Activated CD8-positive, alpha-beta T cell treated with anti-CD3 and anti-CD28 coated beads for 36 hours (primary cell): ENCODE measurements around the gene ENAH. TPM values are rescaled to one million over a fixed set of nuclear protein-coding genes. Genes with fewer than 3 reads are reported as not detected.
A peak's percentile ranks its signal among the peaks of the same experiment; 100 is the strongest.

ENCODE experiments used
- ATAC-seq: fragments of 200-7000 bp; cut with Tn5 transposase; one replicate; pipeline ENCODE4 v1.10.0; 2021; ENCODE audit warnings: mild to moderate bottlenecking, moderate library complexity
- CTCF ChIA-PET: fragments of 350-600 bp; sonication (Branson Sonifier 250); formaldehyde crosslinking; loops from one replicate; lab custom pipeline; 2021; ENCODE audit warnings: antibody characterized with exemption; lab: Charles Lee
- POLR2A ChIA-PET: fragments of 350-600 bp; sonication (Branson Sonifier 250); formaldehyde crosslinking; loops from one replicate; lab custom pipeline; 2021; ENCODE audit warnings: antibody characterized with exemption; lab: Charles Lee
- DNase-seq: peaks from one replicate; pipeline ENCODE4 v3.0.0-alpha.2; 2020
- H3K27ac Mint-ChIP-seq: one replicate; pipeline ENCODE4 v1.8.0; 2021; ENCODE audit warnings: mild to moderate bottlenecking, mixed read lengths
- H3K27me3 Mint-ChIP-seq: one replicate; pipeline ENCODE4 v1.8.0; 2021; ENCODE audit warnings: mixed read lengths
- H3K36me3 Mint-ChIP-seq: one replicate; pipeline ENCODE4 v1.8.0; 2021; ENCODE audit warnings: low read depth, mixed read lengths
- H3K4me1 Mint-ChIP-seq: one replicate; pipeline ENCODE4 v1.8.0; 2021; ENCODE audit warnings: low read depth, mixed read lengths
- H3K4me3 Mint-ChIP-seq: one replicate; pipeline ENCODE4 v1.8.0; 2021; ENCODE audit warnings: mild to moderate bottlenecking, moderate library complexity, mixed read lengths
- H3K9me3 Mint-ChIP-seq: one replicate; pipeline ENCODE4 v1.8.0; 2021; ENCODE audit warnings: mixed read lengths
- intact Hi-C: fragments of 100-400 bp; cut with micrococcal nuclease; formaldehyde crosslinking; loops from one replicate; pipeline ENCODE4 v1.10.0; 2022
- total RNA-seq, 2 experiments: library from RNA; stranded (reverse); gene quantifications; one replicate each; pipeline ENCODE4 v1.2.3, GENCODE V29; 2021
- TF ChIP-seq, protein P1 (sequence below): fragments of 200-600 bp; IDR thresholded peaks from one replicate; pipeline ENCODE4 v1.8.0; 2022; ENCODE audit warnings: antibody characterized with exemption, mild to moderate bottlenecking

ENAH gene
- total RNA-seq, 2 experiments from 2014 or later, result 0.51 to 0.65 TPM

DNA sequence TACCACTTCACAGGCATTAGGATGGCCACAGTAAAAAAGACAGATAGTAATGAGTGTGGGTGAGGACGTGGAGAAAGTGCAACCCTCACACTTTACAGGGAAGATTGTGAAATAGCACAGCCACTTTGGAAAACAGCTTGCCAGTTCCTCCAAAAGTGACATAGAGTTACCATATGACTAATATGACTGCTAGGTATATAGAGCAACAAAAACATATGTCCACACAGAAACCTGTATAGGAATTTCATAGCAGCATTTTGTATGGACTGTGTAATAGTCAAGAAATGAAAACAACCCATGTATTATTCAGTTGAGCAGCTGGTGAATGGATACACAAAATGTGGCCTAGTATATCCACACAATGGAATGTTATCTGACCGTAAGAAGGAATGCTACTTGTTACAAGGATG, 194.7 kb downstream of the ENAH start:
- no peak overlapping the region for H3K4me3 Mint-ChIP-seq
- ATAC-seq (no peak), DNase-seq (no peak)
- no peaks in the 10 kb centered on the region for H3K9me3 Mint-ChIP-seq
- peaks cover 51% of the 10 kb centered on the region for H3K4me1 Mint-ChIP-seq
- POLR2A ChIA-PET, result interaction anchor here (1.4 to 1.5 kb wide), 2 partner anchors 10 to 13 kb away, joined by 4 to 5 read pairs; no protein-coding TSS in a partner anchor
- intact Hi-C loops, result no loop called here
- H3K27me3 Mint-ChIP-seq, result no peaks in the 10 kb centered on the region
- no peak overlapping the region for H3K27ac Mint-ChIP-seq
- TF ChIP-seq, protein P1, sequence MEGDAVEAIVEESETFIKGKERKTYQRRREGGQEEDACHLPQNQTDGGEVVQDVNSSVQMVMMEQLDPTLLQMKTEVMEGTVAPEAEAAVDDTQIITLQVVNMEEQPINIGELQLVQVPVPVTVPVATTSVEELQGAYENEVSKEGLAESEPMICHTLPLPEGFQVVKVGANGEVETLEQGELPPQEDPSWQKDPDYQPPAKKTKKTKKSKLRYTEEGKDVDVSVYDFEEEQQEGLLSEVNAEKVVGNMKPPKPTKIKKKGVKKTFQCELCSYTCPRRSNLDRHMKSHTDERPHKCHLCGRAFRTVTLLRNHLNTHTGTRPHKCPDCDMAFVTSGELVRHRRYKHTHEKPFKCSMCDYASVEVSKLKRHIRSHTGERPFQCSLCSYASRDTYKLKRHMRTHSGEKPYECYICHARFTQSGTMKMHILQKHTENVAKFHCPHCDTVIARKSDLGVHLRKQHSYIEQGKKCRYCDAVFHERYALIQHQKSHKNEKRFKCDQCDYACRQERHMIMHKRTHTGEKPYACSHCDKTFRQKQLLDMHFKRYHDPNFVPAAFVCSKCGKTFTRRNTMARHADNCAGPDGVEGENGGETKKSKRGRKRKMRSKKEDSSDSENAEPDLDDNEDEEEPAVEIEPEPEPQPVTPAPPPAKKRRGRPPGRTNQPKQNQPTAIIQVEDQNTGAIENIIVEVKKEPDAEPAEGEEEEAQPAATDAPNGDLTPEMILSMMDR, result no peak
- CTCF ChIA-PET, result no interaction called here
- no peaks in the 10 kb centered on the region for H3K36me3 Mint-ChIP-seq

DNA sequence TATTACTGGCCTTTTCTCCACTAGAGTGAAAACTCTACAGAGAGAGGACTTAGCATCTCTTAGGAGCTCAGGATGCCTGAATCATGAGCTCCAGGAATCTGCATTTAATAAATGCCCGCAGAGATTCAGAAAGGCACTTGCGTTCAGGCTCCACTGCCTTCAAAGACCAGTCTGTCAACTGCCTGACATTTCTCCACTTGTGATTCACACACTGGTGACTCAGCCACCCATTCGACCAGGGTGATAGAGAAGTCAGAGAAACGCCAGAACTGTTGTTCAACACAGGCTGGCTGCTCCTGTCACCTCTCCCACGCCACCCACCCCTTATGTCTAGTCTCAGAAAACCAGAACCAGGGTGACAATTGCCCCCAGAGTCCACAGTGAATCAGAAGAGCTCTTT, 198.2 kb downstream of the ENAH start:
- H3K27me3 Mint-ChIP-seq, result no peaks in the 10 kb centered on the region
- ChIA-PET POLR2A (interaction anchor here (1.3 to 2.3 kb wide), 6 partner anchors 10 to 28 kb away, joined by 3 to 17 read pairs (median 5); partner anchors contain the start of gene LBR), CTCF (interaction anchor here (0.6 to 2.4 kb wide), 9 partner anchors 10 to 1838 kb away, joined by 3 to 11 read pairs (median 4); no protein-coding TSS in a partner anchor)
- no peaks in the 10 kb centered on the region for H3K9me3 Mint-ChIP-seq
- peak overlapping the region; percentile 71 for H3K27ac Mint-ChIP-seq
- peak overlapping the region; percentile 34 for H3K4me3 Mint-ChIP-seq
- TF ChIP-seq, protein P1, result no peak
- peaks cover 42% of the 10 kb centered on the region for H3K4me1 Mint-ChIP-seq
- peak; percentile 97 for ATAC-seq
- no peaks in the 10 kb centered on the region for H3K36me3 Mint-ChIP-seq
- intact Hi-C loops, result no loop called here
- peak; percentile 96 for DNase-seq

DNA sequence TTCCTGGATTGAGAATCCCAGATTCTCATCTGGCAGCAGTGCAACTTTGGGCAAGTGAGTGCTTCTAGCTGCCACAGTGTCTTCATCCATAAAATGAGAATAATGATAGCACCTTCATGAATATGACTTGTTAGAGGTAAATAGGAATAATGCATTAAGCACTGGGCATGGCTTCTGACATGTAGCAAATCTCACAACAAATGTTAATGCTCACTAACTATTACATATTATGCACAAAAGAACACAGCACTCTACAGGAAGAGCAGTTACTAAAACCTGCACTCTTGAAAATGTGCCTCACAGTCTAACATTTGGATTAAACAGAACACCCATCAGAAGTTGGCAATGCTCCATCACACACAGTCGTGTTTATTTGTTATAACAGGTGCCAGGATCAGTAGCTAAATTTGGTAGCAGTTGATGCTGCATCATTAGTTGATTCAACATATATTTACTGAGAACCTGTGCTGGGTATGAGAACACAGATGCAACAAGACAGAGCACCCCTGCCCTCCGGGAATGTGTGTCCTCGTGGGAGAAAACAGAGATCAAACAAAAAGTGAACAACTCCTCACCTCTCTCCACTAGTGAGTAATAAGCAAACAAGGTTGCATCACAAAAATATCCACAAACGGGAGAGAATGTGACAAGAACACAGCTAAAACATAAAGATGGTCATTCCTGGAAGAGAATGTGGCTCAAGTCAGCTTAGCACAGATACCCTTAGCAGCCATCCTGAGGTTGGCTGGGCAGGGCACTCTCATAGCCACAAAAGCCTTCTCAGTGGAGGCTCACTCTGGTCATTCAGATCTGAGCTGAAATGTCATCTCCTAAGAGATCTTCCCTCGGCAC, 198.9 kb downstream of the ENAH start:
- Mint-ChIP-seq H3K4me3 (peak overlapping the region; percentile 34), H3K27me3 (no peaks in the 10 kb centered on the region), H3K36me3 (no peaks in the 10 kb centered on the region), H3K9me3 (no peaks in the 10 kb centered on the region), H3K4me1 (peaks cover 37% of the 10 kb centered on the region), H3K27ac (peak overlapping the region; percentile 71)
- no peak for DNase-seq
- TF ChIP-seq, protein P1, result no peak
- intact Hi-C loops, result no loop called here
- peak; percentile 26 for ATAC-seq
- POLR2A ChIA-PET, result interaction anchor here (1.3 to 2.3 kb wide), 6 partner anchors 9 to 28 kb away, joined by 3 to 17 read pairs (median 5); partner anchors contain the start of gene LBR
- CTCF ChIA-PET, result interaction anchor here (0.6 to 2.4 kb wide), 8 partner anchors 9 to 1839 kb away, joined by 3 to 11 read pairs (median 4); no protein-coding TSS in a partner anchor

DNA sequence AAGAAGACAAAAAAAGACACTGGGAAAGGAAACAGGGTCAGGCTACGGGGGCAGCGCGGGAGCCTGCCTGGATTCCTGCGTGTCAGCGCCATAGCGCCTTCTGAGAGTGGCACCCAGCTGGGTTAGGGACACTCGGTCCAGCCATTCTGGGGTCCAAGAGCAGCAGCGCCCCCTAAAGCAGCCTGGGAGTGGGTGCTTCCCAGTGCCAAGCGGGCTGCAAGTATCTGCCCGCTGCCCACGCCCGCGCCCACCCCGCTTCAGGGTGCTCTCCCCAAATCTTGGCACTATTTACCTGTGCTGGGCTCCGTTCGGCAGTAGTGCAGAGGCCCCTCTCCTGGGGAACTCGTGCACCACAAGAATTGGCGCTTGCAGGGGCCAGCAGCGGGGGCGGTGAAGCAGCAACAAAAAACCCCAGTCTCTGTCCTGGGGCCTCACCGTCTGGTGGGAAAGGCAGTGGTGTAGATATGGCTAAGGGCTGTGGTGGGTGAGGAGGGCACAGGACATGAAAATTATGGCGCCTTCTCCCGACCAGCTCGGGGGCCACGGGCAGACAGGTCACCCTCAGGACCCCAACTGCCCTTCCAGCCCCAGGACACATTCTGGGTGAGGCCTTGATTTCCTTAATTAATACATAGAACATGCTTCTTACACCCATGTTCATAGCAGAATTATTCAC, 200.9 kb downstream of the ENAH start:
- intact Hi-C loops, result no loop called here
- no peaks in the 10 kb centered on the region for H3K36me3 Mint-ChIP-seq
- H3K9me3 Mint-ChIP-seq, result no peaks in the 10 kb centered on the region
- no peak overlapping the region for H3K4me3 Mint-ChIP-seq
- H3K4me1 Mint-ChIP-seq, result peaks cover 32% of the 10 kb centered on the region
- no peak overlapping the region for H3K27ac Mint-ChIP-seq
- POLR2A ChIA-PET, result no interaction called here
- TF ChIP-seq, protein P1, result no peak
- H3K27me3 Mint-ChIP-seq, result no peaks in the 10 kb centered on the region
- DNase-seq (no peak), ATAC-seq (no peak)
- CTCF ChIA-PET, result no interaction called here
